Purkinje cell (primary cell): ENCODE measurements around the gene PPP1R13L. TPM values are rescaled to one million over a fixed set of nuclear protein-coding genes. Genes with fewer than 3 reads are reported as not detected.

ENCODE experiments used
- polyA plus RNA-seq: library from polyadenylated mRNA; unstranded; fragments of >200 nt; fragmentation: Nextera tagmentation; gene quantifications from 2 replicates; pipeline ENCODE4 v1.2.1, GENCODE V29; 2014

Gene PPP1R13L, protein sequence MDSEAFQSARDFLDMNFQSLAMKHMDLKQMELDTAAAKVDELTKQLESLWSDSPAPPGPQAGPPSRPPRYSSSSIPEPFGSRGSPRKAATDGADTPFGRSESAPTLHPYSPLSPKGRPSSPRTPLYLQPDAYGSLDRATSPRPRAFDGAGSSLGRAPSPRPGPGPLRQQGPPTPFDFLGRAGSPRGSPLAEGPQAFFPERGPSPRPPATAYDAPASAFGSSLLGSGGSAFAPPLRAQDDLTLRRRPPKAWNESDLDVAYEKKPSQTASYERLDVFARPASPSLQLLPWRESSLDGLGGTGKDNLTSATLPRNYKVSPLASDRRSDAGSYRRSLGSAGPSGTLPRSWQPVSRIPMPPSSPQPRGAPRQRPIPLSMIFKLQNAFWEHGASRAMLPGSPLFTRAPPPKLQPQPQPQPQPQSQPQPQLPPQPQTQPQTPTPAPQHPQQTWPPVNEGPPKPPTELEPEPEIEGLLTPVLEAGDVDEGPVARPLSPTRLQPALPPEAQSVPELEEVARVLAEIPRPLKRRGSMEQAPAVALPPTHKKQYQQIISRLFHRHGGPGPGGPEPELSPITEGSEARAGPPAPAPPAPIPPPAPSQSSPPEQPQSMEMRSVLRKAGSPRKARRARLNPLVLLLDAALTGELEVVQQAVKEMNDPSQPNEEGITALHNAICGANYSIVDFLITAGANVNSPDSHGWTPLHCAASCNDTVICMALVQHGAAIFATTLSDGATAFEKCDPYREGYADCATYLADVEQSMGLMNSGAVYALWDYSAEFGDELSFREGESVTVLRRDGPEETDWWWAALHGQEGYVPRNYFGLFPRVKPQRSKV
- not detected in 2 replicates for polyA plus RNA-seq

DNA sequence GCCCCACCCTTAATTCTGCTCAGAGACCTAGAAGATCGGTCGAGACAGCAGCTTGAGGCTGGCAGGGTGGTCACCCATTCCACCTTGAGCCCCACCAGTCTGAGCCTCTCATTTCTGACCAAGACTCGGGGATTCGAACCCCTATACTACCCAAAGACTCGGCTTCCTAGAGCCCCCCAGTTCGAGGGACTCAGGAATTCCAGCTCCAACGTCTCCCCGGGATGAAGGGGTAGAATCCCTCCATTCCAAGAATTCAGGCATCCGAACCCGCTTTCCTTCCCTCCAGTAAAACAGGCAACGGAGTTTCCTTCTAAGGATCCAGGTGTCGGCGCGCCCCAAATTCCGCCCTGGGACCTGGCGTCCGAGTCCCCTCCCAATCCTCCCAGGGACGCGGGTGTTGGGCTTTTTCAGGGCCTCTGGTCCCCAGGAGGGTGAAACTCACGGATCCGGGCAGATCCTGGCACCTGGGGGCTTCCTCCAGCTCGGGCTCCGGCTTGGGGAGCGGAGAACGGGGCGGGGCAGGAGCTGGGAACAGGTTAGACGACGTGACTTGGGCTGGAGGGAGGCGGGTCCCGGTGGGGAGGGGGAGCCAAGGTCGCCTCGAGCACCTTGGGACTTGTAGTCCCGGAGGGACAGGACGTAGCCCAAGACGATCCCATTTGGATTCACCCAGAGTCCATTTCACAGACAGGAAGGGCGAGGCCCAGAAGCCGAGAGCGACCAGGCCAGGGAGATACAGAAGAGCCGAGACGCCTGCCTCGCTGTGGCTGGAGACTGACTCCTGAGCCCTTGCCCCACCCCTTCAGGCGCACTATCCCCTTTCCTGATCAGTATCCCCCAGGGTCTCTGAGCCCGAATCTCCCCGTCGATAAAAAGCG, at the start of gene PPP1R13L:
Gene PPP1R13L, minus strand, starts transcription at position 513 of the 878 bp plus-strand sequence. CDS start 6,751 bp downstream, outside the sequence.

DNA sequence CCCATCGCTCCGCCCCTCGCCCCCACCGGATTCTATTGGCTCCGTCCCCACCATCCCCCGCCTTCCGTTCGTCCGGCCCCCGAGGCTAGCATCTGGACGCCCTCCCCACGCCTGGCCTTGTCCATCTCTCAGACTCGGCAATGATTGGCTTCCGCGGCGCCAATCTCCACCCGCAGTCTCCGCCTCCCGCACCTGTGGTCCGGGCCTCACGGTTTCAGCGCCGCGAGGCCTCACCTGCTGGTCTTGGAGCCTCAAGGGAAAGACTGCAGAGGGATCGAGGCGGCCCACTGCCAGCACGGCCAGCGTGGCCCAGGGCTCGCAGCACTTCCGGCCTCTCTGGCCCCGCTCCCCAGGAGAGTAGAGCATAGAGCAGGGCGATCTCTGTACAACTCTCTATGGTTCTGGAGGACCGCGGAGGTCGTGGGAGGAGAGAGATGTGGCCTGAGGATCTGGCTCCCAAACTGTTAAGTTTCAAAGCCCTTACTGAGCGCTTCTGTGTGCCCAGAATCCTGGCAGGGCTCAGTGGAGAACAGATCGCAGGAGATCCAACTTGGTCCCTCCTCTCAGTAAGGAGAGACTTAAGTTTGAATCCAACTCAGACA, 18.8 kb upstream of the PPP1R13L start, which contains the start of gene ERCC1:
Gene ERCC1, minus strand, starts transcription at position 329 of the 602 bp plus-strand sequence. CDS start 543 bp downstream, outside the sequence.

DNA sequence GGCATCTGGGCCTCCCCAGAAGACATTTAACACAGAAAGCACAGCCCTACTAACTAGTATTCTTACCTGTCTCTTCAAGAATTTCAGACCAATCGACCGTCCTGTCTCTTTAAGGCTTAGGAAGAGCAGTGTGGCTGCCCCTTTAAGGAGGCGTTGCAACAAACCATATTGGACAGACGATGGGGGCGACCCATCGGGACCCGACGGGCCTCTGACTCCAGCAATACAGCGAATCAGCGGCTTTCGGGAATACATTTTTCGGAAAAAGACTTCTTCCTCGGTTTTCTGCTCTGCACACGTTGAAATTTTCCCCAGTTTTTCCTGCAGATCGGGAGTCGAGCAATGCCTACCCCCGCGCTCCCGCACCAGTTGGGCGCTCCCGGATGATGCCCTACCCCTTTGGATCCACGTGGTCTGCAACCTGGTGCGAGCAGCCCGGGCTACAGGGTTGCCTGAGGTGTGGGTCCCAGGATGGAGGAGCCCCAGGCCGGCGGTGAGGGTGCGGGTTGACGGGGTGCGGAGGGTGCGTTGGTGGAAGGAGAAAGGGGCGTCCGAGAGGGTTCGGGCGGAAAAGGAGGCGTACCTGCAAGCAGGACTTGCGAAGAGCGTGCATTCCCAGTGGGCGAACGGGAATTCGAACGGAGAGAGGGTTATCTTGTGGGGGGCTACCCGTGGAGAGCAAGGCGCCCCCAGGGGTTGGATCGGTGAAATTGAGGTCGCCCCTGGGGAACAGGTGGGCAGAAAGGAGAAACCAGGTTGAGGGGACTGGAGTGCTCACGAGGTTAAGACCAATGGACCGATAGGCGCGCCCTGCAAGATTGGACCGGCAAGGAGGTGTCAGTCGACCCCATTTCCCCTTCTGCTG, 1.6 kb upstream of the PPP1R13L start, which contains the start of gene POLR1G:
Gene POLR1G, plus strand, starts transcription at position 419 of the 865 bp plus-strand sequence. Its CDS starts 53 bp downstream, at position 472.

DNA sequence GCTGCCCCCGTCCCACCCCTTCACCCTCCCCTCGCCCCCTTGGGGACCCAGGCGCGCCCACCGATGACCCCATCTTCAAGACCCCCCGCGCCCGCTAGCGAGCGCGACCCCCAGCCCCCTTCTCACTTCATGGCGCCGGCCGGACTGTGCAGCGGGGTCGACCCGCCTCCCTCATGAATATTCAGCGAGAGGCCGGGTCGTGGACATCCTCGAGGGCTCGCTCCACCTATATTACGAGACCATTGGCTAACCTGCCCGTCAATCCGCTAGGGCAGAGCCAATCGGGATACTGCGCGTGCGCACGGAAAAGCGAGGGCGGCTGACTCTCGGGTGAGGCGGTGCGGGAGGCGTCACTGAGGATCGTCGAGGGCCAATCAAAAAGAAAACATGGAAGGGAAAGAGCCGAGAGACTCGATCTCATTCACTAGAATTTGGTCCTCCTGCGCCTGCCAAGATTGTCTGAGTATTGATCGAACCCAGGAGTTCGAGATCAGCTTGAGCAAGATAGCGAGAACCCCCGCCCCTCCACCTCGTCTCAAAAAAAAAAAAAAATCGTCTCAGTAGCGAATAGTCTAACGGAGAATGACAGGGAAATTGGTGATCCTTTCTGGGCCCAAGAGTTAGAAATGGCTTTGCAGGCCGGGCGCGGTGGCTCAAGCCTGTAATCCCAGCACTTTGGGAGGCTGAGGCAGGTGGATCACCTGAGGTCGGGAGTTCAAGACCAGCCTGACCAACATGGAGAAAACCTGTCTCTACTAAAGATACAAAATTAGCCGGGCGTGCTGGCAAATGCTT, 34.3 kb downstream of the PPP1R13L start, which contains the start of gene ERCC2:
Gene ERCC2, minus strand, starts transcription at position 164 of the 795 bp plus-strand sequence. Its CDS starts 33 bp downstream, at position 131.

DNA sequence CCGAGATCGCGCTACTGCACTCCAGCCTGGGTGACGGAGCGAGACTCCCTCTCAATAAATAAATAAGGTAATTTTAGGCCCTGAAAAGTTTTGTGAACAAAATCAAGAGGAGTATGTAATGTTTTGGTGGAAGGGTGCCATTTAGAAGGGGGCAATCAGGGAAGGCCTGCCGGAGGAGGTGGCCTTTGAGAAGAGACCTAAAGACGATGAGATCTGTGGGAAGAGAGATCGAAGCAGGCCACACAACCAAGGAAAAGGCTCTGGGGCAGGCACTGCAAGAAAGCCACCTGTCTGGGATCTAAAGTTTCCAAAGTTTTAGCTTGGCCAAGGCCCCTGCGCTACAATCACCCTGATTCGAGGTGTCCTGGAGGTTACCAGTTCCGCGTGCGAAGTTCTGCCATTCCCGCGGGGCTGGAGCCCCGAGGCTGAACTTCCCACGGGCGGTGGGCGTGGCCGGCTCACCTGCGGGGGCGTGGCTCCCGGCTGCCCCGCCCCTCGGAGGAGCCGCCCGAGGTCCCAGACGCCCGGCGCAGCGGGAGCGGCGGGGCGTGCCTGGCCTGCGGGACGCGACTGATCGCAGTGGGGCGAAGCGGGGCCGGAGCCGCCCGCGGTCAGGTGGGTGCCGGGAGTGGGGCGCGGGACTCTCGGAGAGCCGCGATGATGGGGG, 64.5 kb downstream of the PPP1R13L start, which contains the start of gene KLC3:
Gene KLC3, plus strand, starts transcription at position 519 of the 667 bp plus-strand sequence. CDS start 4,792 bp downstream, outside the sequence.

Other genes starting within 250 kb of the PPP1R13L start
- not detected in 2 replicates for gene NKPD1, start 244.1 kb downstream of the PPP1R13L start, polyA plus RNA-seq
- gene TRAPPC6A, start 226.8 kb downstream of the PPP1R13L start, polyA plus RNA-seq = 21.4 and 25.5 TPM in 2 replicates
- gene BLOC1S3, start 226.3 kb downstream of the PPP1R13L start, polyA plus RNA-seq = 1.6 and 4.4 TPM in 2 replicates
- gene EXOC3L2, start 159.7 kb downstream of the PPP1R13L start, polyA plus RNA-seq = not detected in 2 replicates
- gene MARK4, start 153.8 kb downstream of the PPP1R13L start, polyA plus RNA-seq = 3.1 and 3.7 TPM in 2 replicates
- gene CKM, start 82.2 kb downstream of the PPP1R13L start, polyA plus RNA-seq = not detected in 2 replicates
- 0.23 TPM in 1 of 2 replicates, not detected in the other for gene KLC3, start 64.3 kb downstream of the PPP1R13L start, polyA plus RNA-seq
- 1.4 and 2.7 TPM in 2 replicates for gene ERCC2, start 34.5 kb downstream of the PPP1R13L start, polyA plus RNA-seq
- 0.99 and 1.5 TPM in 2 replicates for gene POLR1G, start 1.6 kb upstream of the PPP1R13L start, polyA plus RNA-seq
- gene ERCC1, start 18.8 kb upstream of the PPP1R13L start, polyA plus RNA-seq = 21.0 and 25.6 TPM in 2 replicates
- gene FOSB, start 62.9 kb upstream of the PPP1R13L start, polyA plus RNA-seq = not detected in 2 replicates
- gene RTN2, start 92.0 kb upstream of the PPP1R13L start, polyA plus RNA-seq = 1.6 TPM in 1 of 2 replicates, not detected in the other
- 0.30 TPM in 1 of 2 replicates, not detected in the other for gene PPM1N, start 93.4 kb upstream of the PPP1R13L start, polyA plus RNA-seq
- gene VASP, start 102.4 kb upstream of the PPP1R13L start, polyA plus RNA-seq = not detected in 2 replicates
- 0.65 and 0.97 TPM in 2 replicates for gene OPA3, start 179.7 kb upstream of the PPP1R13L start, polyA plus RNA-seq
- not detected in 2 replicates for gene GPR4, start 197.1 kb upstream of the PPP1R13L start, polyA plus RNA-seq
- 0.40 TPM in 1 of 2 replicates, not detected in the other for gene EML2, start 234.3 kb upstream of the PPP1R13L start, polyA plus RNA-seq